ENCODE results near the gene TBC1D22B.

GRCh38 chr6:37376078-37376743 lies 118.6 kb downstream of the TBC1D22B start:
- TF ChIP-seq POLR2AphosphoS5 (IDR thresholded peaks at IDR 0.05; ENCODE audit: low read depth, low read length) (no peak), POLR2A (IDR thresholded peaks at IDR 0.05; ENCODE audit: low read depth, low read length) (no peak)

All from GM12891 (cell line).